ENCODE data around the gene PSD4.

PSD4 gene

GRCh38 chr2:113225263-113226259 is 51.8 kb downstream of the PSD4 start:
- no peak for DNase-seq

- no peak for DNase-seq
Measured at GRCh38 chr2:113226462-113226861, 52.7 kb downstream of the PSD4 start.

GRCh38 chr2:113227290-113227689 is 53.5 kb downstream of the PSD4 start:
- DNase-seq, result no peak

- no peak for DNase-seq
Measured at GRCh38 chr2:113227698-113228097, 53.9 kb downstream of the PSD4 start.

- no peak for DNase-seq
Measured at GRCh38 chr2:113228351-113228750, 54.6 kb downstream of the PSD4 start.

GRCh38 chr2:113228991-113229716 is 55.4 kb downstream of the PSD4 start:
- DNase-seq, result no peak

GRCh38 chr2:113229795-113230194 is 56.0 kb downstream of the PSD4 start:
- DNase-seq, result no peak

- DNase-seq, result no peak
Measured at GRCh38 chr2:113230531-113230930, 56.8 kb downstream of the PSD4 start.

- no peak for DNase-seq
Measured at GRCh38 chr2:113231064-113231463, 57.3 kb downstream of the PSD4 start.

- DNase-seq, result no peak
Measured at GRCh38 chr2:113232123-113232522, 58.4 kb downstream of the PSD4 start.

GRCh38 chr2:113232740-113233139 is 59.0 kb downstream of the PSD4 start:
- no peak for DNase-seq

- no peak for DNase-seq
Measured at GRCh38 chr2:113233593-113234550, 60.1 kb downstream of the PSD4 start.

- DNase-seq, result no peak
Measured at GRCh38 chr2:113234721-113235346, 61.1 kb downstream of the PSD4 start.

GRCh38 chr2:113235347-113236226 is 61.8 kb downstream of the PSD4 start:
- DNase-seq, result peak; percentile 76

GRCh38 chr2:113236367-113237159 is 62.8 kb downstream of the PSD4 start:
- DNase-seq, result no peak

- DNase-seq, result no peak
Measured at GRCh38 chr2:113237604-113238160, 63.9 kb downstream of the PSD4 start.

GRCh38 chr2:113238871-113239839 is 65.4 kb downstream of the PSD4 start:
- DNase-seq, result no peak

GRCh38 chr2:113240150-113240914 is 66.6 kb downstream of the PSD4 start:
- DNase-seq, result no peak

Data from NCI-H1436 (cell line).